HG03571 (cell line): Measurements from ENCODE around the gene NLRX1.
"Not testable (repeated sequence)": the region's sequence is repeated elsewhere in the genome, so short reads cannot be mapped to it uniquely, and the experiment has no call there.

Source experiments
- ATAC-seq: cut with Tn5 transposase; IDR thresholded peaks from one replicate; pipeline ENCODE4 v1.9.1; 2021; ENCODE audit not compliant: unreplicated experiment

Gene NLRX1

GRCh38 chr11:119205574-119206510 is 37.3 kb downstream of the NLRX1 start, which contains the start of gene CBL:
CBL (plus strand) TSS chr11:119206339; CDS start chr11:119206418, 79 bp downstream.
- ATAC-seq = peak; percentile 80

GRCh38 chr11:119206511-119207414 is 38.2 kb downstream of the NLRX1 start:
- peak; percentile 28 for ATAC-seq

- no peak for ATAC-seq
Measured at GRCh38 chr11:119207415-119207960, 39.0 kb downstream of the NLRX1 start.

- ATAC-seq = no peak
Measured at GRCh38 chr11:119209186-119209585, 40.7 kb downstream of the NLRX1 start.

- no peak for ATAC-seq
Measured at GRCh38 chr11:119210050-119210449, 41.5 kb downstream of the NLRX1 start.

GRCh38 chr11:119218141-119218878 is 49.8 kb downstream of the NLRX1 start:
- ATAC-seq = no peak

- ATAC-seq = no peak
Measured at GRCh38 chr11:119222308-119222707, 53.8 kb downstream of the NLRX1 start.

GRCh38 chr11:119222891-119223290 is 54.4 kb downstream of the NLRX1 start:
- ATAC-seq = no peak

- no peak for ATAC-seq
Measured at GRCh38 chr11:119223856-119224255, 55.3 kb downstream of the NLRX1 start.

- ATAC-seq = not testable (repeated sequence)
Measured at GRCh38 chr11:119228535-119229287, 60.2 kb downstream of the NLRX1 start.

- no peak for ATAC-seq
Measured at GRCh38 chr11:119229288-119229672, 60.8 kb downstream of the NLRX1 start.

GRCh38 chr11:119229741-119230140 is 61.2 kb downstream of the NLRX1 start:
- ATAC-seq = no peak
